Measurements from ENCODE around the gene PRSS33.

Gene PRSS33

GRCh38 chr16:2763173-2763572 lies 24.2 kb downstream of the PRSS33 start:
- no peak for DNase-seq (ENCODE audit: low read depth)

- DNase-seq (ENCODE audit: low read depth) = no peak
Measured at GRCh38 chr16:2762711-2763110, 24.6 kb downstream of the PRSS33 start.

GRCh38 chr16:2761886-2762583 lies 25.3 kb downstream of the PRSS33 start:
- no peak for DNase-seq (ENCODE audit: low read depth)

GRCh38 chr16:2761472-2761871 lies 25.9 kb downstream of the PRSS33 start:
- no peak for DNase-seq (ENCODE audit: low read depth)

GRCh38 chr16:2757344-2757743 lies 30.0 kb downstream of the PRSS33 start:
- no peak for DNase-seq (ENCODE audit: low read depth)

GRCh38 chr16:2756288-2757015 lies 30.9 kb downstream of the PRSS33 start:
- no peak for DNase-seq (ENCODE audit: low read depth)

GRCh38 chr16:2755158-2755557 lies 32.2 kb downstream of the PRSS33 start:
- no peak for DNase-seq (ENCODE audit: low read depth)

- DNase-seq (ENCODE audit: low read depth) = peak; percentile 37
Measured at GRCh38 chr16:2753733-2754020, 33.7 kb downstream of the PRSS33 start.

GRCh38 chr16:2752850-2753732 lies 34.3 kb downstream of the PRSS33 start:
- DNase-seq (ENCODE audit: low read depth) = peak; percentile 78

GRCh38 chr16:2752035-2752849 lies 35.1 kb downstream of the PRSS33 start, which contains the start of gene SRRM2:
Gene SRRM2, plus strand, starts transcription at chr16:2752638. Its CDS starts 3,727 bp downstream, at chr16:2756365.
- peak; percentile 96 for DNase-seq (ENCODE audit: low read depth)

GRCh38 chr16:2751577-2752034 lies 35.8 kb downstream of the PRSS33 start:
- no peak for DNase-seq (ENCODE audit: low read depth)

GRCh38 chr16:2749936-2750335 lies 37.4 kb downstream of the PRSS33 start:
- DNase-seq (ENCODE audit: low read depth) = no peak

- DNase-seq (ENCODE audit: low read depth) = no peak
Measured at GRCh38 chr16:2749476-2749875, 37.9 kb downstream of the PRSS33 start.

GRCh38 chr16:2748757-2749455 lies 38.5 kb downstream of the PRSS33 start:
- no peak for DNase-seq (ENCODE audit: low read depth)

- no peak for DNase-seq (ENCODE audit: low read depth)
Measured at GRCh38 chr16:2745961-2746360, 41.4 kb downstream of the PRSS33 start.

- DNase-seq (ENCODE audit: low read depth) = no peak
Measured at GRCh38 chr16:2745116-2745890, 42.1 kb downstream of the PRSS33 start.

GRCh38 chr16:2744711-2745110 lies 42.6 kb downstream of the PRSS33 start:
- no peak for DNase-seq (ENCODE audit: low read depth)

- no peak for DNase-seq (ENCODE audit: low read depth)
Measured at GRCh38 chr16:2743007-2743810, 44.2 kb downstream of the PRSS33 start.

GRCh38 chr16:2742323-2743006 lies 44.9 kb downstream of the PRSS33 start:
- no peak for DNase-seq (ENCODE audit: low read depth)

Measured in iris pigment epithelial cell (primary cell).